Hippocampal formation (tissue), 2 donors: ENCODE data around the gene SIK2.
"Not testable (repeated sequence)": the region's sequence is repeated elsewhere in the genome, so short reads cannot be mapped to it uniquely, and the experiment has no call there.

Experiments
- DNase-seq, 2 donors: peaks; one replicate each; lab custom pipeline; 2025; lab: John Stamatoyannopoulos, UW

Gene SIK2

GRCh38 chr11:111698852-111699559, 96.8 kb downstream of the SIK2 start:
- DNase-seq = no peak

GRCh38 chr11:111699579-111700156, 97.4 kb downstream of the SIK2 start:
- DNase-seq = no peak

GRCh38 chr11:111700162-111700561, 97.9 kb downstream of the SIK2 start:
- DNase-seq = no peak

GRCh38 chr11:111702623-111703022, 100.4 kb downstream of the SIK2 start:
- no peak for DNase-seq

GRCh38 chr11:111703576-111703975, 101.3 kb downstream of the SIK2 start:
- no peak for DNase-seq

- DNase-seq = peak in 1 of 2 donors; percentile 46
Measured at GRCh38 chr11:111707039-111707690, 104.9 kb downstream of the SIK2 start.

- DNase-seq = no peak
Measured at GRCh38 chr11:111707691-111708067, 105.4 kb downstream of the SIK2 start.

DNA sequence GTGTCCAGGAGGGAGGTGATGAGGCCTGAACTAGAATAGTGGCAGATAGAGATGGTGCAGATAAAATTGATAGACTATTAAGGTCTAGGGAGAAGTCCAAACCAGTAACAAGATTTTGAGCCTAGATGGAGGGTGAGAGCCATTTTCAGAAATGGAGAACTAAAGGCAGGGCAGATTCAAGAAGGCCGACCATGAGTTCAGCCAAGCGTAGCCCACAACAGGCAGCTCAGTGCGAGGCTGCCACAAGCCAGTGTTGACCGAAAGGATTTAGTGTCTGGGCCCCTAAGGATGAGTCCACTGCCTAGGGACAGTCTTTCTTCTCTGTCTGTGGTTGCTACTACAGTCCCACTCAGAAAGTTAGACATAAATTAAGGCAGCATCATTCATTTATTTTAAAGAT, 112.3 kb downstream of the SIK2 start:
- DNase-seq = no peak

GRCh38 chr11:111715142-111715816, 113.0 kb downstream of the SIK2 start:
- no peak for DNase-seq

- DNase-seq = not testable (repeated sequence)
Measured at GRCh38 chr11:111717660-111718059, 115.4 kb downstream of the SIK2 start.

DNA sequence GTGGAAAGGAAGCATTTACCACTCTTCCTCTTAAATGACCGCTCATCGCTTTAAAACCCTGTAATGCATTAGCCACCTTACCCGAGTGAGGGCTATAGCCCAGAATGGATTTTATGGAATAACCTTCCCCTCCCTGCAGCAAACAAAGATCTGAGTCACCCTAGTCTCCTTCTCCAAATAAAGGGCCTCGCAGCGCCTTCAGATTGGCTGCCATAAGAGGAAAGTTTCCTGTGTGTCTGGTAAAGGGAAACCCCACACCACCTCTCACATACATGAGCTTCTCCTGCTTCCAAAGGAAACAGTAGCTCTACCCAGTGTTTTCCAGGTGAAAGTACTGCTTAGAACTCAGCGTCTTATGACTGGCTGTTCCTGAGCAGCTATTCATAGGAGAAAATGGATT, 116.2 kb downstream of the SIK2 start:
- no peak for DNase-seq

DNA sequence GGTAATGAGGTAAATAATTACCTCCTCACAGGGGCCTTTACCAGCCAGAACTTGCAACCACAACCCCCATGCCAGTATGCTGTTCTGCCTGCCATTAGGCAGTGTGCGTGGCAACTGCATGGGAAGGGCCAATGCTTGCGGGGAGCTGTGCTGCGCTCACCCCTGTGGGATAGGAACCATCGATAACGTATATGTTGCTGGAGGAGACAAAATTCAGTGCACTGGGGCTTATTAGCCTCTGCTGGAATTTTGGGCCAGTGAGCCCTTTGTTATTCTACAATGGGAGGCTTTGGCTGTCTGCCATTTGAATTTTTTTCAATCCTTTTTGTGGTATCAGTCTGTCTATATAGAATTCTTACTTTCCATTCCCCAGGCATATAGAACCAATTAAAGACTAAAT, 116.6 kb downstream of the SIK2 start:
- no peak for DNase-seq

- DNase-seq = no peak
Measured at GRCh38 chr11:111719379-111719778, 117.1 kb downstream of the SIK2 start.

GRCh38 chr11:111720801-111721494, 118.7 kb downstream of the SIK2 start:
- no peak for DNase-seq

GRCh38 chr11:111722501-111722900, 120.3 kb downstream of the SIK2 start:
- no peak for DNase-seq

- no peak for DNase-seq
Measured at GRCh38 chr11:111723595-111723994, 121.3 kb downstream of the SIK2 start.

DNA sequence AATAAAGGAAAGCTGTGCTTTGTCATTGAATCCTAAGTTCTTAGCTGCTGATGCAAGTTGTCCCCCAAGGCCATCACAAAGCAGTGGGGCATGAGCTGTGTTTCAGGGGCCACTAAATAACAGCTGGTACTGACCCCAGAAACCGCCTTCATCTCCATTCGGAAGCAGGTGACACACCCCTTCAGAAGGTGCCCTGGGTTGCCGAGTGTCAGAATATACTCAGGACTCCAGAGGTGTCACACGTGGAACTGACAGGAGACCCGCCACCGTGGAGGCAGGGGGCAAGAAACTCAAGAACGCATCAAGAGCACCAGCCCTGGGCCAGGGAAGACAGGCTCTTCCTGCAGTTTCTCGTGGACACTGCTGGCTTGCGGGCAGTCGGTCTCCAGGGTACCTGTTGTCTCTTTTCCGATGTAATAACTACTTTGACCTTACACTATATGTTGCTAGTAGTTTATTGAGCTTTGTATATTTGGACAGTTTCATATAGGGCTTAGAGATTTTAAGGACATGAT, 122.4 kb downstream of the SIK2 start:
- no peak for DNase-seq

- DNase-seq = no peak
Measured at GRCh38 chr11:111725621-111726020, 123.4 kb downstream of the SIK2 start.

- DNase-seq = no peak
Measured at GRCh38 chr11:111726301-111726713, 124.1 kb downstream of the SIK2 start.

DNA sequence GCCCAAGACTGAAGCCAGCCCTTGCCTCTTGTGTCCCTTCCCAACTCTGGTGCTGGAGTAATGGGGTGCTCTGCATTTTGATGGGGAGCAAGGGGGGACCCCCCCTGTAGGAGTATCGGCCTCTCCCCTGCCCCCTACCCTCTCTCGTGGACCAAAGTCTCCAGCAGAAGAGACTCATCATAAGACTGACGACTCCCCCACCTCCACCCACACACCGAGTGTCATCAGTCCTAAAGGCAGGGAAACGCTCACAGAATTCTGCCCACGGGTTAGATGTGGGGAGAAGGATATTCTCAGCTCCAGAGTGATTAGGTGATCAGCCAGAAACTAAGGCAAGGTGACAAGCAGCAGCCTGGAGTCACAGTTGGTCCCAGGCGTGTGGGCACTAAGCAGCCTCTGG, 125.2 kb downstream of the SIK2 start:
- DNase-seq = no peak

DNA sequence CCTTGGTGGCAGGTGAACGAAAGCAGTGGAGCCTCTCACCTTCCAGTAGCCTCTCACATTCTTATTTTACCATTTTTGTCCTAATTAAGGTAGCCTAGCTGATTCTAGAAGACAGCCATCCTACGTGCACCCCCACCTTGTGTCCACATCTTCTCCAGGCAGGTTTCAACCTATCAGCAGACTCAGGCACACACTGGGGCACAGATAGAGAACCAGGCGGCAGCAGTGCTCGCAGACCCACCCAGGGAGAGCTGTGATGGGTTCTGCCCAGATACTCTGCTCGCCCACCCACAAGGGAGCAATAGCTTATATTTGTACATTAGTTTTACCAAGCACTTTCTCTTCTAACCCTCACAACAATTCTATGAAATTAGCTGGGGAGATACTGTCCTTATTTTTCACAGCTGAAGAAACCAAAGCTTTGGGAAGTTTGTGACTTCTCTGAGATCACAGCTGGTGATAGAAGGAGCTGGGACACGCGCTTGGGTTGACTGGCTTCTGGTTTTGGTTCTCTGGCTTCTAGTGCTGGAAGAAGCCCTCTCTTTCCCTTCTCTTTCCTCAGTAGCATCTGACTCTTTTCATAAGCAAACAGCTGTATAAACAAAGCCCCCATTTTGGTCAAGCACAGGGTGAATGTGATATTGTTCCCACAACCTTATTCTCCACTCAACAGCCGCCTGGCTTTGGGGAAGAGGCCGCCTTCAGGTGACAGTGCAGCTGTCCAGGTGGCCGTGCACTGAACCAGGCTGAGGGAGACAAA, 127.0 kb downstream of the SIK2 start:
- DNase-seq = no peak
